AG04449 (cell line): ENCODE data around the gene RAD50.

Experiments used
- CTCF ChIA-PET: fragments of 350-600 bp; formaldehyde crosslinking; extraction: SDS; loops from one replicate; lab custom pipeline; 2021; ENCODE audit warnings: antibody characterized with exemption; lab: Yijun Ruan, JAX
- POLR2A ChIA-PET: fragments of 400-600, 350-600 bp; formaldehyde crosslinking; extraction: SDS; loops from one replicate; lab custom pipeline; 2020; ENCODE audit warnings: antibody characterized with exemption, inconsistent platforms; lab: Yijun Ruan, JAX
- DNase-seq: peaks from one replicate; pipeline ENCODE4 v3.0.0-alpha.2; 2010; ENCODE audit warnings: low read depth, low spot score
- H3K4me3 ChIP-seq: 2 replicates; pipeline ENCODE4 v1.5.1; 2011; ENCODE audit warnings: low read depth, mild to moderate bottlenecking, control low read depth, low read length
- TF ChIP-seq, protein P1 (sequence below): IDR thresholded peaks from one replicate; pipeline ENCODE4 v1.5.1; 2011; ENCODE audit warnings: mild to moderate bottlenecking, moderate library complexity, low read length, control low read depth, inconsistent platforms; ENCODE audit not compliant: insufficient read depth; ENCODE audit errors: missing control alignments

RAD50 gene

DNA sequence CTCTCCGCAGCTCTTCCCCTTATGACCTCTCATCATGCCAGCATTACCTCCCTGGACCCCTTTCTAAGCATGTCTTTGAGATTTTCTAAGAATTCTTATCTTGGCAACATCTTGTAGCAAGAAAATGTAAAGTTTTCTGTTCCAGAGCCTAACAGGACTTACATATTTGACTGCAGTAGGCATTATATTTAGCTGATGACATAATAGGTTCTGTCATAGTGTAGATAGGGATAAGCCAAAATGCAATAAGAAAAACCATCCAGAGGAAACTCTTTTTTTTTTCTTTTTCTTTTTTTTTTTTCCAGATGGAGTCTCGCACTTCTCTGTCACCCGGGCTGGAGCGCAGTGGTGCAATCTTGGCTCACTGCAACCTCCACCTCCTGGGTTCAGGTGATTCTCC, 80.5 kb downstream of the RAD50 start:
- no peak for DNase-seq
- TF ChIP-seq, protein P1, sequence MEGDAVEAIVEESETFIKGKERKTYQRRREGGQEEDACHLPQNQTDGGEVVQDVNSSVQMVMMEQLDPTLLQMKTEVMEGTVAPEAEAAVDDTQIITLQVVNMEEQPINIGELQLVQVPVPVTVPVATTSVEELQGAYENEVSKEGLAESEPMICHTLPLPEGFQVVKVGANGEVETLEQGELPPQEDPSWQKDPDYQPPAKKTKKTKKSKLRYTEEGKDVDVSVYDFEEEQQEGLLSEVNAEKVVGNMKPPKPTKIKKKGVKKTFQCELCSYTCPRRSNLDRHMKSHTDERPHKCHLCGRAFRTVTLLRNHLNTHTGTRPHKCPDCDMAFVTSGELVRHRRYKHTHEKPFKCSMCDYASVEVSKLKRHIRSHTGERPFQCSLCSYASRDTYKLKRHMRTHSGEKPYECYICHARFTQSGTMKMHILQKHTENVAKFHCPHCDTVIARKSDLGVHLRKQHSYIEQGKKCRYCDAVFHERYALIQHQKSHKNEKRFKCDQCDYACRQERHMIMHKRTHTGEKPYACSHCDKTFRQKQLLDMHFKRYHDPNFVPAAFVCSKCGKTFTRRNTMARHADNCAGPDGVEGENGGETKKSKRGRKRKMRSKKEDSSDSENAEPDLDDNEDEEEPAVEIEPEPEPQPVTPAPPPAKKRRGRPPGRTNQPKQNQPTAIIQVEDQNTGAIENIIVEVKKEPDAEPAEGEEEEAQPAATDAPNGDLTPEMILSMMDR, result no peak
- no peak overlapping the region for H3K4me3 ChIP-seq
- CTCF ChIA-PET, result interaction anchor here (1.2 to 1.3 kb wide), 2 partner anchors 9 to 51 kb away, joined by 3 read pairs; no protein-coding TSS in a partner anchor
- POLR2A ChIA-PET, result no interaction called here

DNA sequence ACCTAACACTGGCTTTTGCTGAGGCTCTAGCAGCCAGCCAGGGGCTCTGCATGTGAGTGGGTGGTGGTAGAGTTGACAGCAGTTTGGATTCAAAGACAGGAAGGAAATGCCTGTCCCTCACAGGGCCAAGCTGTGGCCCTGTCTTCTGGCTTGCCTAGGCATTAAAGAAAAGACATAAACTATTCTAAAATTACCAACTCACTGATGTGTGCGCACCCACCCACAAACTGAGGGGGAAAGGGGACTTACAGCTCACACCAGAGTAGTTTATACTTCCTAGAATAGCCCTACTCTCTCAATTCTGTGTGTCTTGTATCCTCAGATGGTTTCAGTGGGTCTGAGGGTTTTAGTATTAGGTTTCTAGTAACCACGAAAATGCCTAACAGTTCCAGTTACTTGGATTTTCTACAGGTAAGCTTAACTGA, 82.9 kb downstream of the RAD50 start:
- TF ChIP-seq, protein P1, result no peak
- no peak for DNase-seq

DNA sequence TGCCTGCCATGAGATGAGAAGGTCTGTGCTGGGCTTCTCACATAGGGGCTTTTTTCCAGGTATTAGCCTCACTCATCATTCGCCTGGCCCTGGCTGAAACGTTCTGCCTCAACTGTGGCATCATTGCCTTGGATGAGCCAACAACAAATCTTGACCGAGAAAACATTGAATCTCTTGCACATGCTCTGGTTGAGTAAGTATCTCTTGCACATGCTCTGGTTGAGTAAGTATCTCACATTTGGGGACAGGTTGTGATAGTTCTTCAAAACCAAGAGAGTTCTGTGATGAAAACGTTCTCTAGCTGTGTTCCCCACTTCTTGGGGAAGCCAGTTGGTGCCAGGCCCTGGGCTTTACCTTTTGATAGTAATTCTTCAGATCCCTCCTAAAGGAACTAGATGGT, 83.8 kb downstream of the RAD50 start:
- CTCF ChIA-PET, result no interaction called here
- DNase-seq, result no peak
- POLR2A ChIA-PET, result no interaction called here
- no peak overlapping the region for H3K4me3 ChIP-seq
- TF ChIP-seq, protein P1, result no peak

More for the DNA sequence above, 82.9 kb downstream of the RAD50 start:
- ChIA-PET CTCF (no interaction called here), POLR2A (no interaction called here)
- no peak overlapping the region for H3K4me3 ChIP-seq

DNA sequence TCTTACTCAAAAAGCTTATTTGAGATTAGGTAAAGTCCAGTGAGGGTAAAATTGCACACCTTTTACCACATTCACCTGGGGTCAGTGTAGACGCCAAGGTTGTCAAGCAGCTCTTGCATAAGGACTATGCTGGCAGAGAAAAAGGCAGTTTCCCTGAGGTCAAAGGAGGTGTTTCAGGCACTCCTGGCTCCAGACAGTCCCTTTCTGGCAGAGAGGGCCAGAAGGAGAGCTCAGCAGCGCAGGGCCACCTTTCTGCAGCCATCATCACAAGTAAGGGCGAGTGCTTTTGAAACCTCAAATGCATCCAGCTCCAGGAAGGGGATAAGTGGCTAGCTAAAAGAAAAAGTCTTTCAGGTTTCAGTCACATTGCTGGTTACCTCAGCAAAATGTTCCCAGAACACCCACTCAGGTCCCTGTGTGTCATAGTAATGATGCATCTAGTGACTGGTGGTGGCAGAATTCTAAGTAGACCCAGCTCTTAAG, 84.5 kb downstream of the RAD50 start:
- H3K4me3 ChIP-seq, result no peak overlapping the region
- CTCF ChIA-PET, result no interaction called here
- DNase-seq, result no peak
- POLR2A ChIA-PET, result no interaction called here
- TF ChIP-seq, protein P1, result no peak

DNA sequence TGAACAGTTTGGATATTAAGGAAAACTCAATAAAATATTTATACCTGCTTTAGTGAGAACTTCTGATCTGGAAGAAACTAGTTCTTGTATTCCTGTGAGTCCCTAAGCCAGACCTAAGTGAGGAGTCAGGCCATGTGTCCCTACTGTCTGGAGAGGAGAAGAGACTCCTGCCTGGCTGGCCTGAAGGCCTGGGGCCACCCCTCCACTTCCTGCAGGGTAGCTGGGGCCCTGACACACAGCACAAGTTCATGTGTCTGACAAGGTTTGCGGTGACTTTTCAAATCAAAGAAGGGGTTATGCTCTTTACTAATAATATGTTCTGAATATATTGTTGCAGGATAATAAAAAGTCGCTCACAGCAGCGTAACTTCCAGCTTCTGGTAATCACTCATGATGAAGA, 85.1 kb downstream of the RAD50 start:
- H3K4me3 ChIP-seq, result no peak overlapping the region
- POLR2A ChIA-PET, result no interaction called here
- CTCF ChIA-PET, result no interaction called here
- TF ChIP-seq, protein P1, result no peak
- DNase-seq, result no peak

DNA sequence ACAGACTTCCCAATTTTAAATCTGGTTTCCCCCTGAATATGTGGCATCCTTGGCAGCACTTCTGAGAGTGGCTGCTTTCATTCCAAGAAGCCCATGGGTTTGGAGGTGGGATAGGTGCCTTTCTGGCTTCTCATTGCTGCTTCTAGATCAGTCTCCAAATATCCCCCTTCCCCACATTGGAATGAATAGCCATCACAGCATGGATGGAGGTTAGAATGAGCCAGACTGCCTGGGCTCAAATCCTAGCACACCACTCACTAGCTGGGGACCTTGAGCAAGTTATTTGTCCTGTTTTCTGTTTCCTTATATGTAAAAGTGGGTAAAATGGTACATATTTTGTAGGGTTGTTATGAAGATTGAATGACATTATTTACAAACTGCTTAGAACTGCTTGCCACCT, 87.4 kb downstream of the RAD50 start:
- DNase-seq, result no peak
- ChIA-PET CTCF (no interaction called here), POLR2A (no interaction called here)
- TF ChIP-seq, protein P1, result no peak
- H3K4me3 ChIP-seq, result no peak overlapping the region
